ENCODE results near the gene SMARCA1. TPM values are rescaled to one million over a fixed set of nuclear protein-coding genes. Genes with fewer than 3 reads are reported as not detected.

Gene SMARCA1
- total and polyA plus RNA-seq, 2 of the 13 experiments (the other 11 are each of a cell fraction or from before 2014, with no cell fraction given) = 97.7 to 145 TPM

GRCh38 chrX:129452523-129452922, 70.8 kb downstream of the SMARCA1 start:
- FAIRE-seq (no peak), DNase-seq (ENCODE audit: low spot score) (no peak), ATAC-seq (no peak)
- no peaks in the 10 kb centered on the region for H3K9me3 ChIP-seq (ENCODE audit: low read length)
- no TSS peak for BruUV-seq (replicated peaks)
- in situ Hi-C loops (cut with HindIII; ENCODE audit: extremely low pct_ligation_motif_present, low pct_unique_long_range_greater_than_20kb) (no loop called here), intact Hi-C loops (cut with micrococcal nuclease; ENCODE audit: unreplicated experiment) (no loop called here)
- no peak overlapping the region for H2AFZ ChIP-seq (ENCODE audit: low read length)
- no peaks in the 10 kb centered on the region for H3K27me3 ChIP-seq (ENCODE audit: control insufficient read depth in 1 of 2, insufficient read depth in 2 of 2, low read length in 2 of 2)
- H3K9ac ChIP-seq (ENCODE audit: insufficient read depth, low read depth, low read length) = no peak overlapping the region
- H3K4me1 ChIP-seq (ENCODE audit: insufficient read depth, low read length) = 0 out of 2 replicates have a peak, but pooled peaks cover 7% of the 10 kb centered on the region
- 98% methylated on average over 6 of the region's 6 CpGs for WGBS (ENCODE audit: low lambda C conversion rate)
- H4K20me1 ChIP-seq (ENCODE audit: insufficient read depth, low read length) = peaks cover 4% of the 10 kb centered on the region; the same call in 1 of the 2 replicates
- no peak overlapping the region for H3K27ac ChIP-seq (ENCODE audit: extremely low read length, insufficient read depth, low read length)
- no peaks in the 10 kb centered on the region for H3K79me2 ChIP-seq (ENCODE audit: insufficient read depth, low read length)
- POLR2A ChIA-PET = no interaction called here
- H3K4me2 ChIP-seq (ENCODE audit: low read depth, low read length) = no peak overlapping the region
- TF ChIP-seq ZNF678 (CRISPR knock-in tag; IDR thresholded peaks at IDR 0.05) (no peak), RBM22 (optimal IDR thresholded peaks at IDR 0.05; ENCODE audit: low read length) (peak; percentile 54), SALL2 (CRISPR knock-in tag; IDR thresholded peaks at IDR 0.05) (no peak)
- CTCF ChIA-PET (ENCODE audit: low intra/inter-chr PET ratio, low total read pairs) = no interaction called here
- H3K4me3 ChIP-seq (replicated peaks in 1 of 3; ENCODE audit: insufficient read depth in 1 of 3, low read depth in 2 of 3, low read length in 3 of 3) = no peak overlapping the region
- peaks cover 1 to 14% of the 10 kb centered on the region in 2 experiments; a peak in 3 of 5 replicates for H3K36me3 ChIP-seq (replicated peaks in 1 of 2; ENCODE audit: control insufficient read depth in 1 of 2, insufficient read depth in 2 of 2, low read length in 2 of 2)

- Histone ChIP-seq H3K9ac (ENCODE audit: insufficient read depth, low read depth, low read length) (no peak overlapping the region), H3K36me3 (replicated peaks in 1 of 2; ENCODE audit: control insufficient read depth in 1 of 2, insufficient read depth in 2 of 2, low read length in 2 of 2) (peaks cover 4 to 27% of the 10 kb centered on the region in 2 experiments; a peak in 4 of 5 replicates), H2AFZ (ENCODE audit: low read length) (no peak overlapping the region), H3K4me3 (replicated peaks in 1 of 3; ENCODE audit: insufficient read depth in 1 of 3, low read depth in 2 of 3, low read length in 3 of 3) (no peak overlapping the region), H4K20me1 (ENCODE audit: insufficient read depth, low read length) (peaks cover 4% of the 10 kb centered on the region; the same call in 1 of the 2 replicates), H3K79me2 (ENCODE audit: insufficient read depth, low read length) (no peaks in the 10 kb centered on the region), H3K4me1 (ENCODE audit: insufficient read depth, low read length) (0 out of 2 replicates have a peak, but pooled peaks cover 7% of the 10 kb centered on the region), H3K9me3 (ENCODE audit: low read length) (no peaks in the 10 kb centered on the region), H3K27me3 (ENCODE audit: control insufficient read depth in 1 of 2, insufficient read depth in 2 of 2, low read length in 2 of 2) (no peaks in the 10 kb centered on the region), H3K4me2 (ENCODE audit: low read depth, low read length) (no peak overlapping the region), H3K27ac (ENCODE audit: extremely low read length, insufficient read depth, low read length) (no peak overlapping the region)
- POLR2A ChIA-PET = no interaction called here
- TF ChIP-seq ZNF574 (CRISPR knock-in tag; IDR thresholded peaks at IDR 0.05) = no peak
- TF ChIP-seq HMGXB3 (CRISPR knock-in tag; IDR thresholded peaks at IDR 0.05; ENCODE audit: borderline replicate concordance) = no peak
- TF ChIP-seq RBM22 (optimal IDR thresholded peaks at IDR 0.05; ENCODE audit: low read length) = peak; percentile 47
- no peak for FAIRE-seq
- no peak for DNase-seq (ENCODE audit: low spot score)
- CTCF ChIA-PET (ENCODE audit: low intra/inter-chr PET ratio, low total read pairs) = no interaction called here
- in situ Hi-C loops (cut with HindIII; ENCODE audit: extremely low pct_ligation_motif_present, low pct_unique_long_range_greater_than_20kb) (no loop called here), intact Hi-C loops (cut with micrococcal nuclease; ENCODE audit: unreplicated experiment) (no loop called here)
- ATAC-seq = 0 out of 3 replicates have a peak, but pooled peaks have one; percentile 26
- WGBS (ENCODE audit: low lambda C conversion rate) = 97% methylated on average over 4 of the region's 4 CpGs
- BruUV-seq (replicated peaks) = no TSS peak
Observed at GRCh38 chrX:129450123-129450522, 73.2 kb downstream of the SMARCA1 start.
